DOHH2 (cell line): Measurements from ENCODE around the gene CFTR.

ENCODE experiments used
- H3F3A ChIP-seq: fragments of 200-600 bp; sonication (generic), shearing (Covaris generic); 2 replicates; pipeline ENCODE4 v1.6.0; 2016; ENCODE audit warnings: antibody characterized with exemption, mild to moderate bottlenecking; ENCODE audit not compliant: control insufficient read depth, insufficient read depth
- H3K27ac ChIP-seq: fragments of 200-600 bp; sonication (generic); 2 replicates; pipeline ENCODE4 v1.5.1; 2014; ENCODE audit warnings: low read depth, mild to moderate bottlenecking, low read length, moderate library complexity
- H3K27me3 ChIP-seq: fragments of 200-600 bp; sonication (generic); 2 replicates; pipeline ENCODE4 v1.6.1; 2014; ENCODE audit warnings: mild to moderate bottlenecking, low read length, mixed read lengths; ENCODE audit not compliant: control insufficient read depth
- H3K36me3 ChIP-seq: fragments of 200-600 bp; sonication (generic); 2 replicates; pipeline ENCODE4 v1.6.1; 2014; ENCODE audit warnings: mild to moderate bottlenecking, low read length, moderate library complexity, mixed read lengths; ENCODE audit not compliant: control insufficient read depth
- H3K4me1 ChIP-seq: fragments of 200-600 bp; sonication (generic); 2 replicates; pipeline ENCODE4 v1.6.1; 2014; ENCODE audit warnings: mild to moderate bottlenecking, low read length, mixed read lengths; ENCODE audit not compliant: control insufficient read depth
- H3K4me2 ChIP-seq: fragments of 200-600 bp; sonication (generic); 2 replicates; pipeline ENCODE4 v1.6.0; 2014; ENCODE audit warnings: mild to moderate bottlenecking, low read length, moderate library complexity
- H3K4me3 ChIP-seq: fragments of 200-600 bp; sonication (generic); 2 replicates; pipeline ENCODE4 v1.5.1; 2014; ENCODE audit warnings: mild to moderate bottlenecking, low read length, mixed read lengths
- H3K79me2 ChIP-seq: fragments of 200-600 bp; sonication (generic); 2 replicates; pipeline ENCODE4 v1.6.1; 2014; ENCODE audit warnings: mild to moderate bottlenecking, low read length, mixed read lengths; ENCODE audit not compliant: control insufficient read depth
- H3K9me2 ChIP-seq: fragments of 200-600 bp; sonication (generic); replicated peaks from 2 replicates; pipeline ENCODE4 v1.6.1; 2014; ENCODE audit warnings: mild to moderate bottlenecking, low read length, mixed read lengths; ENCODE audit not compliant: control insufficient read depth
- H3K9me3 ChIP-seq: fragments of 200-600 bp; sonication (generic); 2 replicates; pipeline ENCODE4 v1.6.1; 2014; ENCODE audit warnings: antibody characterized with exemption, low read length, mixed read lengths; ENCODE audit not compliant: control insufficient read depth, insufficient read depth
- H4K20me1 ChIP-seq: fragments of 200-600 bp; sonication (generic); 2 replicates; pipeline ENCODE4 v1.6.0; 2014; ENCODE audit warnings: low read depth, mild to moderate bottlenecking, antibody characterized with exemption, low read length, moderate library complexity; ENCODE audit not compliant: control insufficient read depth, insufficient read depth
- CTCF ChIP-seq: fragments of 200-600 bp; sonication (generic); IDR thresholded peaks from one replicate; pipeline ENCODE4 v1.5.1; 2014; ENCODE audit warnings: antibody characterized with exemption, mild to moderate bottlenecking, low read depth, low read length; ENCODE audit not compliant: poor library complexity, severe bottlenecking
- EZH2phosphoT487 ChIP-seq: fragments of 200-600 bp; sonication (generic); IDR thresholded peaks from 2 replicates; pipeline ENCODE4 v1.6.1; 2017; ENCODE audit warnings: borderline replicate concordance, mild to moderate bottlenecking, antibody characterized with exemption, low read length, moderate library complexity, mixed read lengths

The CFTR gene

GRCh38 chr7:117588352-117588794 is 108.5 kb downstream of the CFTR start:
- Histone ChIP-seq H3K79me2 (no peaks in the 10 kb centered on the region), H4K20me1 (no peaks in the 10 kb centered on the region), H3K27me3 (no peaks in the 10 kb centered on the region), H3K9me2 (0 out of 2 replicates have a peak, but pooled peaks cover 4% of the 10 kb centered on the region), H3K36me3 (no peaks in the 10 kb centered on the region), H3K4me3 (no peak overlapping the region), H3K4me1 (no peaks in the 10 kb centered on the region), H3K9me3 (no peaks in the 10 kb centered on the region), H3K4me2 (no peak overlapping the region), H3F3A (no peaks in the 10 kb centered on the region), H3K27ac (no peak overlapping the region)
- TF ChIP-seq CTCF (no peak), EZH2phosphoT487 (no peak)

- H3K9me3 ChIP-seq: no peaks in the 10 kb centered on the region
- no peaks in the 10 kb centered on the region for H3K79me2 ChIP-seq
- no peaks in the 10 kb centered on the region for H3K27me3 ChIP-seq
- H3K4me3 ChIP-seq: no peak overlapping the region
- no peaks in the 10 kb centered on the region for H3K36me3 ChIP-seq
- TF ChIP-seq EZH2phosphoT487 (no peak), CTCF (no peak)
- no peaks in the 10 kb centered on the region for H4K20me1 ChIP-seq
- H3K27ac ChIP-seq: no peak overlapping the region
- H3K4me2 ChIP-seq: no peak overlapping the region
- H3K4me1 ChIP-seq: no peaks in the 10 kb centered on the region
- H3F3A ChIP-seq: no peaks in the 10 kb centered on the region
- 0 out of 2 replicates have a peak, but pooled peaks cover 4% of the 10 kb centered on the region for H3K9me2 ChIP-seq
Measured at GRCh38 chr7:117590191-117590590, 110.4 kb downstream of the CFTR start.

GRCh38 chr7:117592011-117592635 is 112.3 kb downstream of the CFTR start:
- TF ChIP-seq CTCF (no peak), EZH2phosphoT487 (no peak)
- Histone ChIP-seq H3K9me3 (no peaks in the 10 kb centered on the region), H3K9me2 (no peaks in the 10 kb centered on the region), H3K4me1 (no peaks in the 10 kb centered on the region), H3K79me2 (no peaks in the 10 kb centered on the region), H3K27ac (no peak overlapping the region), H4K20me1 (no peaks in the 10 kb centered on the region), H3K4me3 (no peak overlapping the region), H3K4me2 (no peak overlapping the region), H3F3A (no peaks in the 10 kb centered on the region), H3K27me3 (no peaks in the 10 kb centered on the region), H3K36me3 (no peaks in the 10 kb centered on the region)
